ENCODE results near the gene USP6NL.

USP6NL gene

GRCh38 chr10:11454160-11454559 is 157.3 kb downstream of the USP6NL start:
- ATAC-seq (ENCODE audit: insufficient read depth, low read depth), result no peak
- H3K9me3 ChIP-seq (ENCODE audit: insufficient read depth, low read length, severe bottlenecking), result no peaks in the 10 kb centered on the region
- peak; percentile 2 for DNase-seq
- no peaks in the 10 kb centered on the region; the same call in 1 of the 2 replicates for H3K36me3 ChIP-seq (ENCODE audit: insufficient read depth, low read length)
- H3K27ac ChIP-seq (ENCODE audit: low read length), result no peak overlapping the region
- TF ChIP-seq CTCF (IDR thresholded peaks at IDR 0.05; ENCODE audit: borderline replicate concordance, extremely low read depth, low read length, poor library complexity, severe bottlenecking) (no peak), EZH2 (IDR thresholded peaks at IDR 0.05; ENCODE audit: borderline replicate concordance, low read depth, low read length, severe bottlenecking) (no peak)
- H3K4me1 ChIP-seq (ENCODE audit: insufficient read depth, low read length), result no peaks in the 10 kb centered on the region
- no peaks in the 10 kb centered on the region for H3K27me3 ChIP-seq (ENCODE audit: insufficient read depth, low read length, poor library complexity)
- no peak overlapping the region for H2AFZ ChIP-seq (ENCODE audit: low read depth, low read length)
- no peak overlapping the region for H3K4me2 ChIP-seq (ENCODE audit: insufficient read depth, low read length)
- no peaks in the 10 kb centered on the region for H3K79me2 ChIP-seq (ENCODE audit: insufficient read depth, low read length)
- no peaks in the 10 kb centered on the region for H4K20me1 ChIP-seq (ENCODE audit: insufficient read depth, low read length)
- H3K9ac ChIP-seq (ENCODE audit: low read depth, low read length), result no peak overlapping the region
- H3K4me3 ChIP-seq (ENCODE audit: low read depth in 1 of 2, low read length in 2 of 2), result no peak overlapping the region

- Histone ChIP-seq H3K4me2 (ENCODE audit: insufficient read depth, low read length) (no peak overlapping the region), H3K4me1 (ENCODE audit: insufficient read depth, low read length) (no peaks in the 10 kb centered on the region), H3K9me3 (ENCODE audit: insufficient read depth, low read length, severe bottlenecking) (no peaks in the 10 kb centered on the region)
Measured at GRCh38 chr10:11451640-11452260, 159.7 kb downstream of the USP6NL start.

GRCh38 chr10:11450427-11450826 is 161.0 kb downstream of the USP6NL start:
- no peak overlapping the region for H3K9ac ChIP-seq (ENCODE audit: low read depth, low read length)
- no peak overlapping the region for H3K27ac ChIP-seq (ENCODE audit: low read length)
- no peaks in the 10 kb centered on the region for H3K79me2 ChIP-seq (ENCODE audit: insufficient read depth, low read length)
- no peak overlapping the region for H3K4me3 ChIP-seq (ENCODE audit: low read depth in 1 of 2, low read length in 2 of 2)
- no peaks in the 10 kb centered on the region for H3K4me1 ChIP-seq (ENCODE audit: insufficient read depth, low read length)
- no peak for ATAC-seq (ENCODE audit: insufficient read depth, low read depth)
- no peaks in the 10 kb centered on the region for H3K9me3 ChIP-seq (ENCODE audit: insufficient read depth, low read length, severe bottlenecking)
- H3K27me3 ChIP-seq (ENCODE audit: insufficient read depth, low read length, poor library complexity), result no peaks in the 10 kb centered on the region
- peak; percentile 0 for DNase-seq
- TF ChIP-seq EZH2 (IDR thresholded peaks at IDR 0.05; ENCODE audit: borderline replicate concordance, low read depth, low read length, severe bottlenecking), result no peak
- H3K4me2 ChIP-seq (ENCODE audit: insufficient read depth, low read length), result no peak overlapping the region
- H2AFZ ChIP-seq (ENCODE audit: low read depth, low read length), result no peak overlapping the region
- no peaks in the 10 kb centered on the region for H3K36me3 ChIP-seq (ENCODE audit: insufficient read depth, low read length)
- no peaks in the 10 kb centered on the region for H4K20me1 ChIP-seq (ENCODE audit: insufficient read depth, low read length)

More at GRCh38 chr10:11451640-11452260, 159.7 kb downstream of the USP6NL start:
- Histone ChIP-seq H3K4me3 (ENCODE audit: low read depth in 1 of 2, low read length in 2 of 2) (no peak overlapping the region), H3K27me3 (ENCODE audit: insufficient read depth, low read length, poor library complexity) (no peaks in the 10 kb centered on the region), H2AFZ (ENCODE audit: low read depth, low read length) (no peak overlapping the region), H3K36me3 (ENCODE audit: insufficient read depth, low read length) (no peaks in the 10 kb centered on the region), H3K27ac (ENCODE audit: low read length) (no peak overlapping the region), H3K79me2 (ENCODE audit: insufficient read depth, low read length) (no peaks in the 10 kb centered on the region), H4K20me1 (ENCODE audit: insufficient read depth, low read length) (no peaks in the 10 kb centered on the region), H3K9ac (ENCODE audit: low read depth, low read length) (no peak overlapping the region)
- no peak for ATAC-seq (ENCODE audit: insufficient read depth, low read depth)
- peak; percentile 3 for DNase-seq
- TF ChIP-seq EZH2 (IDR thresholded peaks at IDR 0.05; ENCODE audit: borderline replicate concordance, low read depth, low read length, severe bottlenecking), result no peak
- no peak for TF ChIP-seq CTCF (IDR thresholded peaks at IDR 0.05; ENCODE audit: borderline replicate concordance, extremely low read depth, low read length, poor library complexity, severe bottlenecking)

GRCh38 chr10:11449761-11450160 is 161.7 kb downstream of the USP6NL start:
- Histone ChIP-seq H3K9me3 (ENCODE audit: insufficient read depth, low read length, severe bottlenecking) (no peaks in the 10 kb centered on the region), H3K4me3 (ENCODE audit: low read depth in 1 of 2, low read length in 2 of 2) (no peak overlapping the region), H3K9ac (ENCODE audit: low read depth, low read length) (no peak overlapping the region), H3K4me1 (ENCODE audit: insufficient read depth, low read length) (no peaks in the 10 kb centered on the region), H3K79me2 (ENCODE audit: insufficient read depth, low read length) (no peaks in the 10 kb centered on the region), H4K20me1 (ENCODE audit: insufficient read depth, low read length) (no peaks in the 10 kb centered on the region), H3K36me3 (ENCODE audit: insufficient read depth, low read length) (no peaks in the 10 kb centered on the region), H3K27me3 (ENCODE audit: insufficient read depth, low read length, poor library complexity) (no peaks in the 10 kb centered on the region), H3K27ac (ENCODE audit: low read length) (no peak overlapping the region), H2AFZ (ENCODE audit: low read depth, low read length) (no peak overlapping the region), H3K4me2 (ENCODE audit: insufficient read depth, low read length) (no peak overlapping the region)
- DNase-seq (no peak), ATAC-seq (ENCODE audit: insufficient read depth, low read depth) (no peak)
- no peak for TF ChIP-seq EZH2 (IDR thresholded peaks at IDR 0.05; ENCODE audit: borderline replicate concordance, low read depth, low read length, severe bottlenecking)
- no peak for TF ChIP-seq CTCF (IDR thresholded peaks at IDR 0.05; ENCODE audit: borderline replicate concordance, extremely low read depth, low read length, poor library complexity, severe bottlenecking)

Measured in DND-41 (cell line).